ENCODE results near the gene PLXNA4.

PLXNA4 gene

GRCh38 chr7:132240262-132240661 is 336.0 kb downstream of the PLXNA4 start:
- TF ChIP-seq CTCF (IDR thresholded peaks at IDR 0.05; ENCODE audit: low read depth, low read length): no peak
- no peak for DNase-seq (ENCODE audit: extremely low read depth, low read depth)

- TF ChIP-seq CTCF (IDR thresholded peaks at IDR 0.05; ENCODE audit: low read depth, low read length): no peak
- DNase-seq (ENCODE audit: extremely low read depth, low read depth): no peak
Observed at GRCh38 chr7:132239422-132239994, 336.8 kb downstream of the PLXNA4 start.

- no peak for DNase-seq (ENCODE audit: extremely low read depth, low read depth)
- no peak for TF ChIP-seq CTCF (IDR thresholded peaks at IDR 0.05; ENCODE audit: low read depth, low read length)
Observed at GRCh38 chr7:132234711-132235110, 341.6 kb downstream of the PLXNA4 start.

- no peak for TF ChIP-seq CTCF (IDR thresholded peaks at IDR 0.05; ENCODE audit: low read depth, low read length)
- DNase-seq (ENCODE audit: extremely low read depth, low read depth): no peak
Observed at GRCh38 chr7:132232406-132232805, 343.9 kb downstream of the PLXNA4 start.

GRCh38 chr7:132230462-132230861 is 345.8 kb downstream of the PLXNA4 start:
- no peak for TF ChIP-seq CTCF (IDR thresholded peaks at IDR 0.05; ENCODE audit: low read depth, low read length)
- DNase-seq (ENCODE audit: extremely low read depth, low read depth): no peak

- DNase-seq (ENCODE audit: extremely low read depth, low read depth): no peak
- no peak for TF ChIP-seq CTCF (IDR thresholded peaks at IDR 0.05; ENCODE audit: low read depth, low read length)
Observed at GRCh38 chr7:132228240-132228639, 348.0 kb downstream of the PLXNA4 start.

- TF ChIP-seq CTCF (IDR thresholded peaks at IDR 0.05; ENCODE audit: low read depth, low read length): no peak
- no peak for DNase-seq (ENCODE audit: extremely low read depth, low read depth)
Observed at GRCh38 chr7:132226957-132227290, 349.3 kb downstream of the PLXNA4 start.
